Right renal pelvis (tissue), 4 donors: ENCODE results near the gene PCDHB15. TPM values are rescaled to one million over a fixed set of nuclear protein-coding genes. Genes with fewer than 3 reads are reported as not detected.
"Not testable (repeated sequence)": the region's sequence is repeated elsewhere in the genome, so short reads cannot be mapped to it uniquely, and the experiment has no call there.

Experiments used
- DNase-seq, 4 donors: peaks; one replicate each; pipeline ENCODE4 v3.0.0-alpha.2; 2013; ENCODE audit warnings: low read depth in 4 of 4, low spot score in 3 of 4, missing footprints in 1 of 4
- polyA plus RNA-seq, 4 donors: library from polyadenylated mRNA; unstranded; fragments of 120-200 nt; gene quantifications; one replicate each; pipeline ENCODE4 v1.2.1, GENCODE V29; 2013; ENCODE audit not compliant: insufficient read length in 4 of 4

PCDHB15 gene
- polyA plus RNA-seq, 4 donors, result 14.7 to 17.0 (median 16.0) TPM

DNA sequence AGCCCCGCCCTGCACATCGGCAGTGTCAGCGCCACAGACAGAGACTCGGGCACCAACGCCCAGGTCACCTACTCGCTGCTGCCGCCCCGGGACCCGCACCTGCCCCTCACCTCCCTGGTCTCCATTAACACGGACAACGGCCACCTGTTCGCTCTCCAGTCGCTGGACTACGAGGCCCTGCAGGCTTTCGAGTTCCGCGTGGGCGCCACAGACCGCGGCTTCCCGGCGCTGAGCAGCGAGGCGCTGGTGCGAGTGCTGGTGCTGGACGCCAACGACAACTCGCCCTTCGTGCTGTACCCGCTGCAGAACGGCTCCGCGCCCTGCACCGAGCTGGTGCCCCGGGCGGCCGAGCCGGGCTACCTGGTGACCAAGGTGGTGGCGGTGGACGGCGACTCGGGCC is 1.8 kb downstream of the PCDHB15 start:
- not testable (repeated sequence) for DNase-seq

DNA sequence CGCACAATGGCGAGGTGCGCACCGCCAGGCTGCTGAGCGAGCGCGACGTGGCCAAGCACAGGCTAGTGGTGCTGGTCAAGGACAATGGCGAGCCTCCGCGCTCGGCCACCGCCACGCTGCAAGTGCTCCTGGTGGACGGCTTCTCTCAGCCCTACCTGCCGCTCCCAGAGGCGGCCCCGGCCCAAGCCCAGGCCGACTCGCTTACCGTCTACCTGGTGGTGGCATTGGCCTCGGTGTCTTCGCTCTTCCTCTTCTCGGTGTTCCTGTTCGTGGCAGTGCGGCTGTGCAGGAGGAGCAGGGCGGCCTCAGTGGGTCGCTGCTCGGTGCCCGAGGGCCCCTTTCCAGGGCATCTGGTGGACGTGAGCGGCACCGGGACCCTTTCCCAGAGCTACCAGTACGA is 2.2 kb downstream of the PCDHB15 start:
- not testable (repeated sequence) for DNase-seq

DNA sequence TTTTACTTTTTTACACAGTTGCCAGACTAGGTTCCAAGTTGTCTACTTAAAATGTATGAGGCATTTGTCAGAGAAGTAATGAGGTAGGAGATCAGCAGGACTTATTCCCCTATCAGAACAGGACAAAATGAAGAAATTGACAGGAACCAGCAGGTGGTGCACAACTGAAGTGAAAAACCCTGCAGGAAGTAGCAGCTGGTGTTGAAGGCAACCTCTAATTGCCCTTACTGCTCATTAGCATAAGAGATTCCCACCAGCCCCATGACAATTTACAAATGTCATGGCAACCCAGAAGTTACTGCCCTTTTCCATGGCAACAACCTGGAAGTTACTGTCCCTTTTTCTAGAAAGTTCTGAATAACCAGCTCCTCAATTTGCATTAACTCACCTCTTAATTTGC is 5.4 kb downstream of the PCDHB15 start:
- DNase-seq, result no peak

DNA sequence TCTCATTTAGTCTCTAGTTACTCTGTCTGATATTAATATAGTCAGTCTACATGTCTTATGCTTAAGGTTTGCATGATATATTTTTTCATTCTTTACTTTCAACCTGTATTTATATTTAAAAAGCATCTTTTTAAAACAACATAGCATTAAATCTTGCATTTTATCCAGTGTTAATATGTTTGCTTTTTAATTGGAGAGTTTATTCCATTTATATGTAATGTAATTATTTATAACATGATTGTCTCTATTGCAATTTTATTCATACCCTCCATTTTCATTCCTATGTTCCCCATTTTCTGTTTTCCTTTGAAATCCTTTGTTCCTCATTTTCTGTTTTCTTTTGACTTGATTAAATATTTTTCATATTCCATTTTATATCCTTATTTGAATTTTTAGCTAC is 13.3 kb downstream of the PCDHB15 start:
- DNase-seq, result no peak

DNA sequence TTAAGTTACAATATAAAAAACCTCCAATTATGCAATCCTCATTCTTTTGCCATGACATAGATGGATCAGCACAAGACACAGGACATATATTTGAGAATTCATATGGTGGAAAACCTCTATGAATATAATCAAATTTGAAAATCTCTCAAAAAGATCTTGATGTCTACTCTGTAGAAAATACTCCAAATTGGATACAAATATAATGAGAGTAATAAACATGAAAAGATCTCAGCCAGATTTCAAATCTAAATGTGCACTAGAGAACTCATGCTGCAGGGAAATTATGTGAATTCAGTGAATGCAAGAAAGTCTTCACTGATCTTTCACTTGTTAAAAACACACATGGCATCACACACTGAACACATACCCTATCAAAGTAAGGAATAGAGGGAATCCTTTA is 13.8 kb downstream of the PCDHB15 start:
- DNase-seq, result no peak

DNA sequence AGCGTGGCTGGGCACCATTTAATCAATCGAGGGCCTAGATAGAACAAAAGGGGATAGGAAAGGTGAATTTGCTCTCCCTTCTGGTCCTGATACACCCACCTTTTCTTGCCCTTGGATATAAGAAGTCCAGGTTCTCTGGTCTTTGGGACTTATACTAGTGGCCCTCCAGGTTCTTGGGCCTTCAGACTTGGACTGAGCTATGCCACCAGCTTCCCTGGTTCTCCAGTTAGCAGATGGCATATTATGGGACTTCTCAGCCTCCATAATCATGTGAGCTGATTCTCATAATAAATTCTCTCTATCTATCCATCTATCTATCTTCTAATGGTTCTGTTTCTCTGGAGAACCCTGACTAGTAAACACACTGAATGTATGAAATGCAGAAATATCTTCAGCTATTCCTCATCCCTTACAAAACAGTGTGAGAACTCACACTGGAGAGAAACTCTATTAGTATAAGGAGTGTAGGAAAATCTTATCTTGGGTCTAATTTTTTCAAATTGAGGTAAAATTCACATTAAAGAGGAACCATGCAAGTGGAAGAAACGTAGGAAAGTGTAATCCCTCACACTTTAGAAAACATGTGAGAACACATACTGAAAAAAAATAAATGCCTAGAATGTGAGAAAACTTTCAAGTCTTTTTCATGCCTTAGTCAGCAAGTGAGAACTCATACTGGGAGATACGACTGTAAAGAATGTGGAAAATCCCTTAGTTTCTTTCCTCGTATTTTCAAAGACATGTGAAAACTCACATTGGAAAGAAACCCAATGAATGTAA is 15.5 kb downstream of the PCDHB15 start:
- peak in 1 of 4 donors; percentile 3 for DNase-seq

DNA sequence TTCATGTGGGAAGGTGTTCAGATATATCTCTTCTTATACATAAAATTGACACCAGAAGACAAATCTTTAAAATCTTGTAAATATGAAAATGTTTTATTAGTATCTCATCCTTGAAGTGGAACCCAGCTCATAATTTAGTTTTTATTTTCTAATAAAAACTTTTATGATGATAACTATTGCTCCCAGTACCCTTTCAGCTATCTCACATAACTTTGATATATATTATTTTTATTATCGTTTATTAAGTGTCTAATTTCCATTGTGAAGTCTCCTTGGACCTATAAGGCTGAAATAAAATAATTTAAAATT is 16.0 kb downstream of the PCDHB15 start:
- no peak for DNase-seq

DNA sequence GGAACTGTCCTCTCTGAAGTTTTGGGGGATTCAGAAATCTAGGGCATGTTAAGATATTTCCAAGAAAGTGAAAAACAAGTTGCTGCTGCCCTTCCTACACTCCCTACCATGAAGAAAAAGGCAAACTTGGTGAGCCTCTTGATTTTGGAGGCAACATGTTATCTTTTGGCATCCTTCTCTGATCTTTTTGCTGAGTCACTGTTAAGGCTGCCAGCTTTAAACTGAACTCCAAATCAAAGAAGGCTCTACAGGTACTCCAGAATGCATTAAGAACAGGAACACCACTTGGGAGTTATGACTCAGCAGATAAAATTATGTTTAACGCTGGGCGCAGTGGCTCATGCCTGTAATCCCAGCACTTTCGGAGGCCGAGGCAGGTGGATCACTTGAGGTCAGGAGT is 24.0 kb downstream of the PCDHB15 start:
- DNase-seq, result no peak

DNA sequence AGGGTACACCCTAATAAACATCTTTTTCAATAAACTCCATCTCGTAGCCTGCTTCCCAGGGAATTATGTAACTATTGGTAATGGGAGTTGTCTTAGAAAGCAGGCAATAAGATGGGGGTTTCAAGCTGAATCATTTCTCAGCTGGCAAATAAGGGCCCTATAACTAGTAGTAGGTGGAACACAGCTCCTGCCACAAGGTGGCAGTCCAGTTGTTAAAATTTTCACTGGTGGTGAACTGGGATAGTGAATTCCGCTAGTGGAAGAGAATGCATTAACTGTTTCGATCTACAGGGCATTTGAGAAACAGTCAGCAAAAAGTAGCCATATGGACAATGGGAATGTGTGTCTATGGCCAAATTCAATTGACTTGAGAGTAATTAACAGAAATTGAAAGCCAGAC is 27.7 kb downstream of the PCDHB15 start:
- no peak for DNase-seq

DNA sequence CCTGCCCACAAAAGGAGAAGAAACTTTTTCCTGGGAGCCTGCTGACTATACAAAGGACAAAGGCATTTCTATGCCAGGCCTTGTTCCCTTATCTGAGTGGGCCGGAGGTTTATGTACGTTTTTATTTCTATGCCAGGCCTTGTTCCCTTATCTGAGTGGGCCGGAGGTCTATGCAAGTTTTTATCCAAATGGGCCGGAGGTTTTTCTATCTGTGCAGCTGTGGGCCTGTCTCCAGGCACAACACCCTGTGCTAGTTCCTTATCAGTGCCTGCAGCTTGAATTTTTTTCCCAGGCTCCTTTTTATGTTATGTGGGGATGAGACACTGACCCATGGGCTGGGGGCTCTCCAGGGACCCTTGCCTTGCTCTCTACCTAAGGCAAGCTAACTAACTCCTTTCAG is 53.2 kb downstream of the PCDHB15 start:
- DNase-seq, result no peak

Other genes with a start within 250 kb of the PCDHB15 start
- gene PCDHB1, start 194.0 kb upstream of the PCDHB15 start, polyA plus RNA-seq, result under 1 TPM; 0.05 to 0.13 (median 0.08) TPM
- gene PCDHB2, start 150.8 kb upstream of the PCDHB15 start, polyA plus RNA-seq, result 1 to 10 TPM; 3.9 to 7.7 (median 4.9) TPM
- 1 to 10 TPM; 2.5 to 4.7 (median 3.4) TPM for gene PCDHB3, start 144.9 kb upstream of the PCDHB15 start, polyA plus RNA-seq
- gene PCDHB4, start 123.6 kb upstream of the PCDHB15 start, polyA plus RNA-seq, result 1 to 10 TPM; 1.5 to 2.8 (median 2.1) TPM
- gene PCDHB5, start 110.2 kb upstream of the PCDHB15 start, polyA plus RNA-seq, result 1 to 10 TPM; 7.0 to 9.9 (median 8.2) TPM
- gene PCDHB6, start 95.3 kb upstream of the PCDHB15 start, polyA plus RNA-seq, result 1 to 10 TPM; 3.0 to 4.0 (median 3.4) TPM
- gene PCDHB7, start 72.8 kb upstream of the PCDHB15 start, polyA plus RNA-seq, result 1 to 10 TPM; 4.9 to 6.2 (median 5.9) TPM
- 1 to 10 TPM; 1.3 to 3.9 (median 2.6) TPM for gene PCDHB8, start 67.6 kb upstream of the PCDHB15 start, polyA plus RNA-seq
- 1 to 10 TPM; 3.5 to 7.7 (median 5.2) TPM for gene PCDHB16, start 63.0 kb upstream of the PCDHB15 start, polyA plus RNA-seq
- gene PCDHB9, start 58.2 kb upstream of the PCDHB15 start, polyA plus RNA-seq, result 1 to 10 TPM; 3.2 to 6.3 (median 3.8) TPM
- gene PCDHB10, start 53.0 kb upstream of the PCDHB15 start, polyA plus RNA-seq, result 1 to 10 TPM; 6.5 to 9.4 (median 7.7) TPM
- gene PCDHB11, start 45.8 kb upstream of the PCDHB15 start, polyA plus RNA-seq, result 1 to 10 TPM; 4.8 to 6.3 (median 5.1) TPM
- 1 to 10 TPM; 4.6 to 6.5 (median 5.5) TPM for gene PCDHB12, start 36.7 kb upstream of the PCDHB15 start, polyA plus RNA-seq
- 1 to 10 TPM; 5.6 to 6.8 (median 6.3) TPM for gene PCDHB13, start 31.5 kb upstream of the PCDHB15 start, polyA plus RNA-seq
- gene PCDHB14, start 22.1 kb upstream of the PCDHB15 start, polyA plus RNA-seq, result 10 to 100 TPM in 1 of 4 donors, 1 to 10 TPM in 3; 8.1 to 11.2 (median 8.8) TPM
- gene SLC25A2, start 58.7 kb downstream of the PCDHB15 start, polyA plus RNA-seq, result under 1 TPM in 1 of 4 donors, not detected in 3; 0.04 TPM
- gene TAF7, start 75.4 kb downstream of the PCDHB15 start, polyA plus RNA-seq, result 100 to 1,000 TPM; 146 to 183 (median 171) TPM
- gene PCDHGA1, start 85.1 kb downstream of the PCDHB15 start, polyA plus RNA-seq, result 1 to 10 TPM in 2 of 4 donors, under 1 TPM in 2; 0.74 to 1.3 (median 0.96) TPM
- 1 to 10 TPM; 5.8 to 7.7 (median 6.1) TPM for gene PCDHGA2, start 93.4 kb downstream of the PCDHB15 start, polyA plus RNA-seq
- 1 to 10 TPM; 2.2 to 4.2 (median 3.1) TPM for gene PCDHGA3, start 98.4 kb downstream of the PCDHB15 start, polyA plus RNA-seq
- 1 to 10 TPM; 1.3 to 2.4 (median 2.0) TPM for gene PCDHGB1, start 104.7 kb downstream of the PCDHB15 start, polyA plus RNA-seq
- 1 to 10 TPM; 2.3 to 3.1 (median 2.5) TPM for gene PCDHGA4, start 109.6 kb downstream of the PCDHB15 start, polyA plus RNA-seq
- 1 to 10 TPM; 3.4 to 4.7 (median 3.9) TPM for gene PCDHGB2, start 114.6 kb downstream of the PCDHB15 start, polyA plus RNA-seq
- gene PCDHGA5, start 118.8 kb downstream of the PCDHB15 start, polyA plus RNA-seq, result 1 to 10 TPM; 2.2 to 3.0 (median 2.5) TPM
- 1 to 10 TPM; 1.7 to 2.3 (median 2.0) TPM for gene PCDHGB3, start 124.8 kb downstream of the PCDHB15 start, polyA plus RNA-seq
- gene PCDHGA6, start 128.5 kb downstream of the PCDHB15 start, polyA plus RNA-seq, result 1 to 10 TPM; 5.4 to 9.1 (median 6.5) TPM
- gene PCDHGA7, start 137.3 kb downstream of the PCDHB15 start, polyA plus RNA-seq, result 1 to 10 TPM; 2.1 to 2.8 (median 2.2) TPM
- 1 to 10 TPM; 4.3 to 6.6 (median 6.0) TPM for gene PCDHGB4, start 142.3 kb downstream of the PCDHB15 start, polyA plus RNA-seq
- gene PCDHGA8, start 147.2 kb downstream of the PCDHB15 start, polyA plus RNA-seq, result under 1 TPM; 0.30 to 0.52 (median 0.32) TPM
- 10 to 100 TPM in 1 of 4 donors, 1 to 10 TPM in 3; 9.4 to 11.0 (median 9.7) TPM for gene PCDHGB5, start 152.6 kb downstream of the PCDHB15 start, polyA plus RNA-seq
- gene PCDHGA9, start 157.4 kb downstream of the PCDHB15 start, polyA plus RNA-seq, result 1 to 10 TPM; 5.5 to 6.5 (median 6.0) TPM
- gene PCDHGB6, start 162.6 kb downstream of the PCDHB15 start, polyA plus RNA-seq, result 1 to 10 TPM; 7.0 to 8.3 (median 8.2) TPM
- 1 to 10 TPM; 3.7 to 3.9 (median 3.9) TPM for gene PCDHGA10, start 167.6 kb downstream of the PCDHB15 start, polyA plus RNA-seq
- 10 to 100 TPM; 15.4 to 16.6 (median 15.9) TPM for gene PCDHGB7, start 172.3 kb downstream of the PCDHB15 start, polyA plus RNA-seq
- 1 to 10 TPM; 4.4 to 5.5 (median 4.9) TPM for gene PCDHGA11, start 175.7 kb downstream of the PCDHB15 start, polyA plus RNA-seq
- 1 to 10 TPM in 3 of 4 donors, under 1 TPM in 1; 0.97 to 2.1 (median 1.7) TPM for gene PCDHGA12, start 185.1 kb downstream of the PCDHB15 start, polyA plus RNA-seq
- 100 to 1,000 TPM; 105 to 128 (median 117) TPM for gene PCDHGC3, start 230.6 kb downstream of the PCDHB15 start, polyA plus RNA-seq
- gene PCDHGC4, start 239.6 kb downstream of the PCDHB15 start, polyA plus RNA-seq, result 1 to 10 TPM; 2.8 to 3.4 (median 3.2) TPM
- gene PCDHGC5, start 243.7 kb downstream of the PCDHB15 start, polyA plus RNA-seq, result under 1 TPM; 0.11 to 0.61 (median 0.34) TPM